ENCODE results near the gene IL4R. TPM values are rescaled to one million over a fixed set of nuclear protein-coding genes. Genes with fewer than 3 reads are reported as not detected.
A peak's percentile ranks its signal among the peaks of the same experiment; 100 is the strongest.
"Not testable (repeated sequence)": the region's sequence is repeated elsewhere in the genome, so short reads cannot be mapped to it uniquely, and the experiment has no call there.

Gene IL4R
- 135 TPM for total RNA-seq

DNA sequence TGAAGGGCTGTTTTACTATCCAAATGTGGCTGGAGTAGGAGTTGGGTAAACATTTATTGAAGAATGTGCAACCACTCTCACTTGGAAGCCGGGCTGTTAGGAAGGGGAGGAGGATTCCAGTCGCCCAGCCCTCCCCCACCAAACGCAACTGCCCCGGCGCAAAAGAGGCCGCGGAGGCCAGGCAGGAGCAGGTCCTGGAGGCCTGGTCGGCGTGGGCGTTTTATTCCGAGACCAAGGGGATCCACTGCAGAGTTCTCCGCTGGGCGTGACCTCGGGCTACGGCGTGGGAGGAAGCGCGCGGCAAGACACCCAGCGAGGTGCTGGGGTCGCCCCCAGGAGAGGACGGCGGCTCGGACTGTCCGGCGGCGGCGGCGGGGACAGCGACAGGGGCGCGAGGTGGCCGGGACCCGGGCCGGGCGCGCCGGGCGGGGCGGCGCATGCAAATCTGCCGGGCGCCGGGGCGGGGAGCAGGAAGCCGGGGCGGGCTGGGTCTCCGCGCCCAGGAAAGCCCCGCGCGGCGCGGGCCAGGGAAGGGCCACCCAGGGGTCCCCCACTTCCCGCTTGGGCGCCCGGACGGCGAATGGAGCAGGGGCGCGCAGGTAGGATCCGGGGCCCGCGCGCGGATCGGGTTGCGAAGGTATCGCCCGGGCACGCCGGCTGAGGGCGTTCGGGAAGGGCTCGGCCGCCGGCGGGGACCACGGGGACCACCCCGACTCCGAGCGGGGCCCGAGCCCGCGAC is at the start of gene IL4R:
Gene IL4R, plus strand, starts transcription at position 553 of the 739 bp plus-strand sequence. CDS start 26,230 bp downstream, outside the sequence.
- peak; percentile 69 for DNase-seq (ENCODE audit: low spot score)

DNA sequence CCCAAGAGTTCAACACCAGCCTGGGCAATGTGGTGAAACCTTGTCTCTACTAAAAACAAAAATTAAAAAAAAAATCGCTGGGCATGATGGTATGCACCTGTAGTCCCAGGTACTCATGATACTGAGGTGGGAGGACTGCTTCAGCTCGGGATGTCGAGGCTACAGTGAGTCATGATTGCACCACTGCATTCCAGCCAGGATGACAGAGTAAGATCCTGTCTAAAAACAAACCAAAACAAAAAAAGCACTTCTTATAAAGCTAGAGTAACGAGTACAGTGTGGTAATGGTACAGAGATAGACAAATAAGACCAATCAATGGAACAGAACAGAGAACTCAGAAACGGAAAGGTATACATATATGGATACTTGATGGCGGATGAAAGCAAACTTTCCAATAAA is 49.6 kb upstream of the IL4R start:
- no peak for DNase-seq (ENCODE audit: low spot score)

DNA sequence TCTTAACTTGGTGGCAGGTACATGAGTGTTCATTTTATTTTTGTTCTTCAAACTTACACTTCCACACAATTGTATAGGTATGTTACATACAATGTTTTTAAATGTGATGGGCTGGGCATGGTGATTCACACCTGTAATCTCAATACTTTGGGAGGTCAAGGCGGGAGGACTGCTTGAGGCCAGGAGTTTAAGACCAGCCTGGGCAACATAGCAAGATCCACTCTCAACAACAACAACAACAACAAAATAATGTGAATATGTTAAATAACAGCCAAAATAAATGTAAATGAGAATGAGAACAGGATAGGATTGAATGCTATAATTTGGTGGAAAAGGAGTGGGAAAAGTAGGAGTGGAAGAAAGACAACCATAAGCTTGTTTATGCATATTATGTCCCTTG is 47.8 kb upstream of the IL4R start:
- no peak for DNase-seq (ENCODE audit: low spot score)

DNA sequence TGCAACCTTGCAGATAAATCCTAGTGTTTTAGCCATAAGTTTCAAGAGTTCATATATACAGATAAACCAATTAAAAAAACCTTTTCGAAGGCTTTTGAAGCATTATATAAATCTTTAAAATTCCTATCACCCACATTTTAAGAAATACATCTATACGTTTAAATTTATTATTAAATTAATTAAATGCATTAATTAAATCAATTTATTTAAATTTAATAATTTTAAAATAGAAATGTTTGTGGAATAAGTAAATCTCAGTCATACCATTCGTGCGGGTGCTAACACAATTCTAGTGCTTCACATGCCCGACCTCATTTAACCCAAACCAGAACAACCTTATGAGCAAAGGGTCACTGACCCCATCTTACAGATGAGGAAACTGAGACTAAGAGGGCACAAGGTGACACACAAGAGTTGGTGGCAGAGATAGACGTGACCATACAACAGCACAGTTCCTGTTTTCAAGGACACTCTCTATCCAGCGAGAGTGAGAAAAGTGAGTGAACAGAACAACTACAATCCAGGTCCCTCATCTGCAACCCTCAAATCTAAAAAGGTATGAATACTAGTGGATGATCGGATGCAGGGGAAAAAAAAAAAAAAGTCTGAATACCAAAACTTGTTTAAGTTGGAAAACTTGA is 46.6 kb upstream of the IL4R start:
- no peak for DNase-seq (ENCODE audit: low spot score)

DNA sequence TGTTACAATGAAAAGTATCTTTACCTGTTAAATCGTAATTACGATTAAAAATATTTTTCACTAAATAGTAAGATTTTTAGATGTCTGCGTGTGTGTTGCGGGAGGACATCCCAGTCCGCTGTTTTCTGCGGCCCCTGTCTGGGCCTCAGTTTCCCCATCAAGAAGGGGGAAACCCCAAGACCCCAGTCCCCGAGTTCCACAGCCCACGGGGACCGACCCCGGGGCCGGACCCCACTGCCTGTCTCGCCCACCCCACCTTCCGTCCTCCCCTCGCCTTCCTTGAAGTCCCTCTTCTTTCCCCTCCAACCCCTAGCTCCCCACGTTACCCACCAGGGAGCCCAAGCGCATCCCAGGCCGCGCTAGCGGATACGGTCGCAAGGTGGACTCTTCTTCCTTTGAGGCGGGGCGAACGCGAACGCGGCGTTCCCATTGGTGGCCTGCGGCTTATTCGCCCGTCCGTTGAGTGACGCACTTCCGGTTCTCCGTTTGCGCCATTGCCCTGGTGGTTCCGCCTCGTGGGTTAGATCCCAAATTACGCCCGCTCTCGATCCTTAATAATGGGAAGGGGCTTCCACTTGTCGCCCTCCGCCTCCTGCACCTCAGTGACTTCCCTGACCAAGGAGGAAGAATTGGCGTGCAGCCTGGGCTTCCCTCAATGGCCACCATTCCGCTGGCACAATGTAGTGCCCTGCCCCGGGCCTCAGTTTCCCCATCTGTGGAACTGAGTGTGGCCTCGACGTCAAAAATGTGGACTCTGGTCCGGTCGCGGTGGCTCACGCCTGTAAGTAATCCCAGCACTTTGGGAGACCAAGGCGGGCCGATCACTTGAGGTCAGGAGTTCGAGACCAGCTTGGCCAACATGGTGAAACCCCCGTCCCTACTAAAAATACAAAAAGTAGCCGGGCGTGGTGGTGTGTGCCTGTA is 45.1 kb upstream of the IL4R start, which contains the start of gene NSMCE1:
Gene NSMCE1, minus strand, starts transcription at position 397 of the 924 bp plus-strand sequence. CDS start 11,202 bp downstream, outside the sequence.
- DNase-seq (ENCODE audit: low spot score): peak; percentile 98

DNA sequence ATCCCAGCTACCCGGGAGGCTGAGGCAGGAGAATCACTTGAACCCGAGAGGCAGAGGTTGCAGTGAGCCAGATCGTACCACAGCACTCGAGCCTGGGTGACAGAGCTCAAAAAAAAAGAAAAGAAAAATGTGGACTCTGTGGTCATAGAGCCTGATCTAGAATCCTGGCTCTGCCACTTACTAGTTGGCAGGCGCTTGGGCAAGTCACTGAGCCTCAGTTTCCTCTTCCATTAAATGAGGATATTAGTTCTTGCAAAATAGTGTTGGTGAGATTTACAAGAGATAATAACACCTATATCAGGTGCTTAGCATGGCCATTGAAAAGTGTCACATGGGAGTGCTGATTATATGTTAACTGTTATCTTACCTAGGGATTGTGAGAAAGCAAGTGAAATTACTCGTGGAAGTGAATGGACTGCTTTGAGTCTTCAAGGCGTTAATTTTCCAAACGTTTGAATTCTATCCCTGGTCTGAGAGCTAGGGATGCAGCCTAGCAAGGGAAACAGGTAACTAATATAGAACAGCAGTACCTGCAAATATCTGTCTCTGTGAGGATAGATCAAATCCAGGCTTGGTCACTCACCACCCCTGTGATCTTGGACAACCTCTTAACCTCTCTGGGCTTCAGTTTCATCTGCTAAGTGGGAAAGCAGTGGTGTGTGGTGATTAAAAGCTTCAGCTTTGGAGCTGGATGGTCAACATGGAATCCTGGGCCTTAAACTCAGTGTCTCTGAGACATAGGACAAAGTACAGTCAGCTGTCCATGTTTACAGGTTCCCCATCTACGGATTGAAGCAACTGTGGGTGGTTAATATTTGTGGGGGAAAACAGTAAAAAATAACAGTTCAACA is 44.2 kb upstream of the IL4R start:
- peak; percentile 37 for DNase-seq (ENCODE audit: low spot score)

DNA sequence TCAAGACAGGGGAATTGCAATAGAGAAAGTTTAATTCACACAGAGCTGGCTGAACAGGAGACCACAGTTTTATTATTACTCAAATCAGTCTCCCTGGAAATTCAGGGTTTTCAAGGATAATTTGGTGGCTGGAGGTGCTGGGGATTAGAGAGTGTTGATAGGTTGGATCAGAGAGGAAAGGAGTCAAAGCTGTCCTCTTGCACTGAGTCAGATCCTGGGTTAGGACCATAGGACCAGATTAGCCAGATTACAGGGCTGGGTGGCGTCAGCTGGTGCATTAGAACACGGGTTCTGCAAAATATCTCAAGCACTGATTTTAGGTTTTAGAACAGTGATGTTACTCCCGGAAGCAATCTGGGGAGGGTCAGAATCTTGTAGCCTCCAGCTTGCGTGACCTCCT is 43.4 kb upstream of the IL4R start:
- peak; percentile 32 for DNase-seq (ENCODE audit: low spot score)

DNA sequence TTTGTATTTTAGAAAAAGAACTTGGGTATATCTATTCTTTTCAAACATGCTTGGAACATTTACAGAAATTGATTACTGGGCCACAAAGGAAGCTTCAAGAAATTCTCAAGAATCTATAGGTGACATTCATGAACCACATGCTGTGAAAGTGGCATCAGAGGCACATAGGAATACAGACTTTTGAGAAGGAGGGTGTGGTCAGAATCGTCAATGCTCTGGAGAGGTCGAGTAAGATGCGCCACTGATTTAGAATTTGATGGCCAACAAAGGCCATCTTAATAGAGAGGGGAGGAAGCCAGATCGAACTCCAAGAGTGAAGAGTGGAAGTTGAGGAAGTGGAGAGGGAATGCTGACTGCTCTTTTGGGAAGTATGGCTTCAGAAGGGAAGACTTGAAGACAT is 41.7 kb upstream of the IL4R start:
- DNase-seq (ENCODE audit: low spot score): no peak

DNA sequence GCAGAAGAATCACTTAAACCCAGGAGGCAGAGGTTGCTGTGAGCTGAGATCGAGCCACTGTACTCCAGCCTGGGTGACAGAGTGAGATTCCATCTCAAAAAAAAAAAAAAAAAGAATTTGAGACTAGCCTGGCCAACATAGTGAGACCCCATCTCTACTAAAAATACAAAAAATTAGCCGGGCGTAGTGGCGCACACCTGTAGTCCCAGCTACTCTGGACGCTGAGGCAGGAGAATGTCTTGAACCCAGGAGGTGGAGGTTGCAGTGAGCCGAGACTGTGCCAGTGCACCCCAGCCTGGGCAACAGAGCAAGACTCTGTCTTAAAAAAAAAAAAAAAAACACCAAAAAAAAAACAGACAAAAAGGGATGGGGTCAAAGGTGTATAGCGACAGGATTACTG is 41.1 kb upstream of the IL4R start:
- peak; percentile 26 for DNase-seq (ENCODE audit: low spot score)

DNA sequence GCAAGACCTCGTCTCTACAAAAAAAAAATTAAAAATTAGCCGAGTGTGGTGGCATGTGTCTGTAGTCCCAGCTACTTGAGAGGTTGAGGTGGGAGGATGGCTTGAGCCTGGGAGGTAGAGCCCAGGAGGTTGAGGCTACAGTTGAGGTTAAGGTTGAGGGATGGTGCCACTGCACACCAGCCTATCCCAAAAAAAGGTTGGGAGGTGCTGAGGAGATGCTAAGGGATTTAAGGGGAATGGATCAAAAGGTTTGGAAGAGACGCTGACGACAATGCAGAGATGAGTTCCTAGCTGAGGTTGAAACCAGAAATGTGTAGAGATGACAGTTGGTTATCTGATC is 40.5 kb upstream of the IL4R start:
- peak; percentile 18 for DNase-seq (ENCODE audit: low spot score)

DNA sequence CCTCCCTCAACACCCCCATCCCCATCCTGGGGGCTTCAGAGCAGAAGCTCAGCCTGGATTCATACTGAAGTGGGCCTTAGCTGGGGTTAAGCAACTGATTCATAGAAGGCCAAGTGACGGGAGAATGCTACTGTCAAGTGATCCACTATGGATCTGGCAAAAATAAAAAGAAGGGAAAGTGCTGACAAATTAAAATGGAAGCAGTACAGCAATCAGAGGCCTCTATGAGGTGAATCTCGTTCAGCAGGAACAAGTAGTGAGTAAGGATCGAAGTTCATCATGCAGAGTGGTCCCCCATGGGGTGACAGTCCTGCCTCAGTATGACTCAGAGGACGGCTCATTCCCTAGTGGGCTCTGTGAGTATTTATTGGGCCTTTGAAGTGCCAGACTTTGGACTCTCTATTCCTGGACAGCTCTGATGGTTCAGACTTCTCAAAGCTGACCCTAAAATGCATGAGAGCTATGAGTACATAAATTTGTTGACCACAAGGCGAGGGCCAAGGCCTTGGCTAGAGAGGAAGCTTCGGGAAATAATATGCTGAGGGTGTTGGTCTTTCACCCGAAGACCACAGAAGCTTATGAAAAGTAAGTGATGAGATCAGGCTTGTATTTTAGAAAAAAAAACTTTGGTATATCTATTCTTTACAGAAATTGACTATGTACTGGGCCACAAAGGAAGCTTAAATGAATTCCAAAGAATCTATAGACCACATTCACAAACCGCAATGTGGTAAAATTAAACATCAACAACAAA is 39.9 kb upstream of the IL4R start:
- peak; percentile 19 for DNase-seq (ENCODE audit: low spot score)

DNA sequence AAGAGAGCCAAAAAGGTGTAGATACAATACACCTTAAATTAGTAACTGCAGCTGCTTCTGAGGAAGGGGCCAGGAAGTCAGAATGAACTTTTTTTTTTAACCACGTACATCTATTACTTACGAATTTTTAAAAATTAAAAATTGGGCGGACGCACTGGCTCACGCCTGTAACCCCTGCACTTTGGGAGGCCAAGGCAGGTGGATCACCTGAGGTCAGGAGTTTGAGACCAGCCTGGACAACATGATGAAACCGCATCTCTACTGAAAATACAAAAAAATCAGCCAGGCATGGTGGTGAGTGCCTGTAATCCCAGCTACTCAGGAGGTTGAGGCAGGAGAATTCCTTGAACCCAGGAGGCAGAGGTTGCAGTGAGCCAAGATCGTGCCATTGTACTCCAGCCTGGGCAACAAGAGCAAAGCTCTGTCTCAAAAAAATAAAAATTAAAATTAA is 39.3 kb upstream of the IL4R start:
- not testable (repeated sequence) for DNase-seq (ENCODE audit: low spot score)

DNA sequence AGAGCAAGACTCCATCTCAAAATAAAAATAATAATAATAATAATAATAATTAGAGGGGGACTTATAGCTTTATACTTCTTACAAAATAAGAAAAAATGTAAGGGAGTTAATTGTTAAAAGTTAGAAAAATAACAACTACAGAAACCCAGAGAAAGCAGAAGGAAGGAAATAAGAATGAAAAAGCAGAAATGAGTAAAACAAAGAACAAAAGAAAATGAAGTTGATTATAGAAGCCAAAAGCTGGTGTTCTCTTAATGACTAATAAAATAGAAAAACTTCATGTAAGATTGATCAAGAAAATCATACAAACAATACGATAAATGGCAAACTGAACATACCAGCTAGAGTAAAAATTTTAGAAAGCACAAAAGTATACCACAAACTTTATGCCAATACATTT is 38.4 kb upstream of the IL4R start:
- DNase-seq (ENCODE audit: low spot score): no peak

DNA sequence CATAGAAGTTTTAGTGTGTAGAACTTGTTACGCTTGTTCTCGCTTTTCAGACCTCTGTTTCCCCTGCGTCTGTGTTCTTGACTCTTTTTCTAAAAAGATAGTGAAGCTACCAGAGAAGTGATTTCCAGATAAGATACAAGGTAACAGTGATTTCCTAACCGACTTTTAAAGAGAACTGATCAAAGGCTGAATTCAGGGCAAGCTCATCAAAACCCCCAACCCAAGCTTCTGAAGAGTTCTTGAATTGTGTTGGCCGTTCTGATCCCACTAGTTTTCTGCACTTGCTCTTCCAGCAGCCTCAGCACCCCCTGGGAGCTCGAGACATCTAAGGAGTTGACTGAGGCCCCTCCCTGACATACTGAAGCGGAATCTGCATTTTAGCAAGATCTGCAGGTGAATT is 32.5 kb upstream of the IL4R start:
- DNase-seq (ENCODE audit: low spot score): peak; percentile 3

DNA sequence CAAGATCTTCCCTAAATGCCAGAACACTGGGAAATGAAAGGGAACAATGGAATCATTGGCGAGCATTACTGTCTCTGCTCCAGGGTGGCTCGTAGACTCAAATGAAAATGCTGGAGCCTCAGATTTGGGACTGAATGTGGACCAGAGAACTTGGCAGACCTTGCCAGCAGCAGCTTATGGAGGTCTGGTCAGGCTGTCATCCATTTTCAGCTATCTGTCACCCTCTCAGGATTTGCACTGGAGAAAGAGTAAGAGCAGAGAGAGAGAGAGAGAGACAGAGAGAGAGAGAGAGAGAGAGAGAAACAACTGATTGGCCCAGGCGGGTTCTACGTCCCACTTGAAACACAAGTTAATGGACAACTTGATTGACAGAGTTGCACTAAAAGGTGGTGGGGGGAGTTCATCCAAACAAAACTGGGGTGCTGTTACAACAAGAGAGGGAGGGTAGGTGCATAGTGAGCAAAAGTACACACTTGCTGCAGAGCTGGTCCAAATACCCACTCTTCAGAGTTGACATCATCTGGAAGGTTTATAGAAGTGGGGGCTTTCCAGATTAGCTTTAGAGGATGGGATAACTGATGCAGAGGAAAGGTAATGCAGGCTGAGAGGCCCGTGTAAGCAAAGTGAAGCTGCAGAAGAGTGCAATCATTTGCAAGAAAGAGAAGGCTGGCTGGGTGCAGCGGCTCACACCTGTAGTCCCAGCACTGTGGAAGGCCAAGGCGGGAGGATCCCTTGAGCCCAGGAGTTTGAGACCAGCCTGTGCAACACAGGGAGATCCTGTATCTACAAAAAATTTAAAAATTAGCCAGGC is 28.7 kb upstream of the IL4R start:
- DNase-seq (ENCODE audit: low spot score): no peak

DNA sequence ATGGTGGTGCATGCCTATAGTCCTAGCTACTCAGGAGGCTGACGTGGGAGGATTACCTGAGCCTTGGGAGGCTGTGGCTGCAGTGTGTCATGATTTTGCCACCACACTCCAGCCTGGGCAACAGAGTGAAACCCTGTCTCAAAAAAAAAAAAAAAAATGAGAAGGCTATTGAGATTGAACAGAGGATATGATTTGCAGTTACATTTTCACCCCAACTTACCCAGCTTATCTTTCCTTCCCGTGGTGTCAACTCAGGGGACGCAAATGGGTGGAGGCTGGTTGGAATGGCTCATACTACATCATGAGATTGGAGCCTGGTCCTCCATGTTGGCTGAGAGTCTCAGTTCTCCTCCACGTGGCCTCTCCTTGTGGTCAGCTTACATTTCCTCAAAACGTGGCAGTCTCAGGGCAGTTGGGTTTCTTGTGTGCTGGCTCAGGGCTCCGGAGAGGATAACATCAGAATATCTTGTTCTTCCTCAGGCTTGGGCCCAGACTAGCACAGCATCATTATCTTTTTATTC is 28.0 kb upstream of the IL4R start:
- DNase-seq (ENCODE audit: low spot score): peak; percentile 54

DNA sequence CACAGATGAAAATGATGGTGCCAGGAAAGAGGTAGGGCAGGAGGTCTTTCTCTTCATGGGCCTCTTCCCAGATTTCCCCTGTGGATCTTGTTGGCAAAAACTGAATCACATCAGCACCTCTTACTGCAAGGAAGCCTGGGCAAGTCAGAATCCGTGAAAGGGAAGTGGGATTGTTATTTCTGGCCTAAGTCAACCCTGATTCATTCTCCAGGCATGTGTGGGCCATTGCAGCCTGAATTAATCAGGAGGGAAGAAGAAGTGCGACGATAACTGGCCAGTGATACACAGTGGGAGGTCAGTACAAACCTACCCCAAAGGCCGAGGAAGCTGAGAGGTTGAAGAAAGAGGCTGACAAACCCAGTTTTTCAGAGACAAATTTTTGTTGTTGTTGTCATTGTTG is 27.3 kb upstream of the IL4R start:
- peak; percentile 66 for DNase-seq (ENCODE audit: low spot score)

DNA sequence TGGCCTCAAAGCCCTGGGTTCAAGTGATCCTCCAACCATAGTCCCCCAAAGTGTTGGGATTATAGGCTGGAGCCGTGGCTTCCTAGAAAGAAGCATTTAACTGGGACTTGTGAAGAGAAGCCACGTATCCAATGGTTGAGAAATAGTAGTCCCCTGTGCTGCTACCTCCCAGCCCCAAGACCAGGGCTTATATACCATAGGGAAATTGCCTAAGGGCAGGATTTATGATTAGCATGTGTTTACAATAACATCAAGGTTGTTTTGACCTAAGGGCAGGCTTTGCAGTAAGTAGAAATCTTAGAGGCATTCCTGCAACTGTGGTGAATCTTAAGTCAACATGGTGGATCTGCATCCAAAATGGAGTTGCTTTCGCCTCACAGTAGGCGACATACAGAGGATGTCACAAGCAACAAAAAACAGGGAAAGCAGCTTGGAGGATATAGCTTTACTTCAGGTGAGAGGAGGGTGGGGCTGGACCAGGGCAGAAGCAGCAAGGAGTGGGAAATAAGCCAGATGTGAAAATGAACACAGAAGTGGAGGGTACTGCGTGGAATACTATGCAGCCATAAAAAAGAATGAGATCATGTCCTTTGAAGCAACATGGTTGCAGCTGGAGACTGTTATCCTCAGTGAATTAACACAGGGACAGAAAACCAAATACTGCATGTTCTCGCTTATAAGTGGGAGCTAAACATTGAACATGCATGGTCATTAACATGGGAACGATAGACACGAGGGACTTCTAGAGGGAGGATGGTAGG is 26.5 kb upstream of the IL4R start:
- no peak for DNase-seq (ENCODE audit: low spot score)

DNA sequence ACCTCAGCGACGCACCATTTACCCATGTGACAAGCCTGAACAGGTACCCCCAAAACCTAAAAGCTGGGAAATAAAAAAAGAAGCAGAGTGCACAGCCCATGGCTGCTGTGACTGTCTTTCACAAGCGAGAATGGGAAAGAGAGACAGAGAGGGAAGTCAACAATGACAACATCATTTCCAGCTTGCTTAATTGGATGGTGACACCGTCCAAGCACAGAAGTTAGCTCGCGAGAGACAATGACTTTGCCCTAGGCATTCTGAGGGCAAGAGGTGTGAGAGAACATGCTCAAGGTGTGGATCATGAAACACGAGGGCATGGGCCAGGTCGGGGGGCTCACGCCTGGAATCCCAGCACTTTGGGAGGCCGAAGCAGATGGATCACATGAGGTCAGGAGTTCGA is 25.9 kb upstream of the IL4R start:
- DNase-seq (ENCODE audit: low spot score): no peak

Data from ureter (tissue), 1 donor.